ENCODE data around the gene MAP2K6. TPM values are rescaled to one million over a fixed set of nuclear protein-coding genes. Genes with fewer than 3 reads are reported as not detected.

Gene MAP2K6
- total RNA-seq (2014; rRNA removed), result 0.06 and 0.26 TPM in 2 replicates
- 0.02 TPM for polyA plus RNA-seq (2012)

- DNase-seq (ENCODE audit: low read depth), result peak; percentile 25
Measured at GRCh38 chr17:69414408-69415274, at the start of gene MAP2K6. TSS of gene MAP2K6 (plus strand) at chr17:69414697. CDS start at chr17:69414985, 288 bp downstream.

GRCh38 chr17:69367298-69367697 is 47.2 kb upstream of the MAP2K6 start:
- DNase-seq (ENCODE audit: low read depth), result no peak

- DNase-seq (ENCODE audit: low read depth), result no peak
Measured at GRCh38 chr17:69373069-69373468, 41.4 kb upstream of the MAP2K6 start.

- no peak for DNase-seq (ENCODE audit: low read depth)
Measured at GRCh38 chr17:69375229-69375628, 39.3 kb upstream of the MAP2K6 start.

GRCh38 chr17:69388822-69389442 is 25.6 kb upstream of the MAP2K6 start:
- no peak for DNase-seq (ENCODE audit: low read depth)

GRCh38 chr17:69390795-69391501 is 23.5 kb upstream of the MAP2K6 start:
- no peak for DNase-seq (ENCODE audit: low read depth)

GRCh38 chr17:69401251-69401650 is 13.2 kb upstream of the MAP2K6 start:
- DNase-seq (ENCODE audit: low read depth), result no peak

- DNase-seq (ENCODE audit: low read depth), result no peak
Measured at GRCh38 chr17:69402052-69402451, 12.4 kb upstream of the MAP2K6 start.

- no peak for DNase-seq (ENCODE audit: low read depth)
Measured at GRCh38 chr17:69404399-69404798, 10.1 kb upstream of the MAP2K6 start.

GRCh38 chr17:69405096-69405495 is 9.4 kb upstream of the MAP2K6 start:
- no peak for DNase-seq (ENCODE audit: low read depth)

GRCh38 chr17:69406941-69407340 is 7.6 kb upstream of the MAP2K6 start:
- DNase-seq (ENCODE audit: low read depth), result no peak

- no peak for DNase-seq (ENCODE audit: low read depth)
Measured at GRCh38 chr17:69407759-69408158, 6.7 kb upstream of the MAP2K6 start.

- DNase-seq (ENCODE audit: low read depth), result no peak
Measured at GRCh38 chr17:69410671-69411070, 3.8 kb upstream of the MAP2K6 start.

GRCh38 chr17:69411766-69412165 is 2.7 kb upstream of the MAP2K6 start:
- no peak for DNase-seq (ENCODE audit: low read depth)

GRCh38 chr17:69412251-69412671 is 2.2 kb upstream of the MAP2K6 start:
- DNase-seq (ENCODE audit: low read depth), result no peak

- DNase-seq (ENCODE audit: low read depth), result no peak
Measured at GRCh38 chr17:69415431-69415830, 934 bp downstream of the MAP2K6 start.

GRCh38 chr17:69417545-69418483 is 3.3 kb downstream of the MAP2K6 start:
- no peak for DNase-seq (ENCODE audit: low read depth)

GRCh38 chr17:69418535-69418934 is 4.0 kb downstream of the MAP2K6 start:
- DNase-seq (ENCODE audit: low read depth), result no peak

GRCh38 chr17:69423450-69423849 is 9.0 kb downstream of the MAP2K6 start:
- DNase-seq (ENCODE audit: low read depth), result no peak

GRCh38 chr17:69424287-69425041 is 10.0 kb downstream of the MAP2K6 start:
- no peak for DNase-seq (ENCODE audit: low read depth)

Measured in LHCN-M2 (cell line).